HG03159 (cell line): ENCODE results near the gene FRY.

Experiments
- ATAC-seq: cut with Tn5 transposase; IDR thresholded peaks from one replicate; pipeline ENCODE4 v1.9.1; 2021; ENCODE audit warnings: mild to moderate bottlenecking, moderate library complexity; ENCODE audit not compliant: unreplicated experiment

The FRY gene

GRCh38 chr13:32079587-32079986 is 48.0 kb downstream of the FRY start:
- no peak for ATAC-seq

- no peak for ATAC-seq
Measured at GRCh38 chr13:32080328-32080744, 48.8 kb downstream of the FRY start.

DNA sequence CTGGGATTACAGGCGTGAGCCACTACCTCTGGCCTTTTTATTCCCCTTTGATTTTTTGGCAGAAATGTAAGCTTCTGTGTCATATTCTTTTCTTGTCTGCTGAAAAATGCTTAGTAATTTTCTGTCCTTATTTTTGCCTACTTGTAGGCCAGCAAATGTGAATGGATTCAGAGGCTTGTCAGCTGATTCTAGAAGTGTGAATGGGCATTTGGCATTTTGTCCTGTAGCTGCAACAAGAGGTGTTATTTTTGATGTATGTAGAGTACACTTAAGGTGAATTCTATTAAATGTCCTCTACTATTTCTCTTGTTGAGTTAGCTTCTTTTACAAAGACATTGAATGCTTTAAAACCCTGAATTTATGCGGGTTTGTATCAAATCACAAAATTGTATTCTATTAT is 50.0 kb downstream of the FRY start:
- no peak for ATAC-seq

DNA sequence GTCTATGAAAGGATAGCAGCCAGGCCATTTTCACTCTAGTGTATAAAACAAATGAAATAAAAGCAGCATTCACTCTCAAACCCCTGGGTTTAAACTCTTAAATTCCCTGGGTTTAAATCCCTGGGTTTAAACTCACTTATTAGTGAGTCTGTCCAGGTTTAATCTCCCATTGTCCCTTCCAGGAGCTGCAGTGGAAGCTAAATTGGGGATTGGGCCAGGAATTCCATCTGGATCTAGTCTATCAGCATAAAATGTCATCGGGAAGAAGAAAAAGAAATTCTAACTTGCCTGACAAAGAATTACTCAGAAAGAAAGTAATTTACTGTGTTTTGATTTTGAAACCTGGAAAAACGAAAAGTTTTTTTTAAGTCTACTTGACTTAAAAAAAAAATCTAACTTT is 54.8 kb downstream of the FRY start:
- ATAC-seq: no peak

- no peak for ATAC-seq
Measured at GRCh38 chr13:32086791-32087441, 55.3 kb downstream of the FRY start.

- no peak for ATAC-seq
Measured at GRCh38 chr13:32087955-32088747, 56.6 kb downstream of the FRY start.

DNA sequence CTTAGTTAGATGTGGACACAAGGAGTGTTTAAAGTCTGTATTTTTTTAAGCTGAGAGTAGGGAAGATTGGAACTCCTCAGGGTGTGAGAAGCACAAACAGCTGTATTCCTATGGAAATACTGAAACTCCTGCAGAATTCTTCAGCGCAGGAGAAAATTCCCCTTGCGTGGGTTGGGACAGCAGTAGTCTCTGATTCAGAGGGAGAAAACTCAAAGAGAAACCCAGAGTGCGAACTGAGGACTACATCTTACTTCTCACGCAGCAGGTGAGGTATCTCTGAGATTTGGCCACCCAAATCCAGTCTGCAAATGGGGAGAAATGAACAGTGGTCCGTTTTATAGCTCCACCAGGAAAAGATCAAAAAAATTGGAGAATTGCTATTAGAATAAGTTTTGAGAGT is 60.9 kb downstream of the FRY start:
- ATAC-seq: no peak

GRCh38 chr13:32093006-32093405 is 61.4 kb downstream of the FRY start:
- no peak for ATAC-seq

DNA sequence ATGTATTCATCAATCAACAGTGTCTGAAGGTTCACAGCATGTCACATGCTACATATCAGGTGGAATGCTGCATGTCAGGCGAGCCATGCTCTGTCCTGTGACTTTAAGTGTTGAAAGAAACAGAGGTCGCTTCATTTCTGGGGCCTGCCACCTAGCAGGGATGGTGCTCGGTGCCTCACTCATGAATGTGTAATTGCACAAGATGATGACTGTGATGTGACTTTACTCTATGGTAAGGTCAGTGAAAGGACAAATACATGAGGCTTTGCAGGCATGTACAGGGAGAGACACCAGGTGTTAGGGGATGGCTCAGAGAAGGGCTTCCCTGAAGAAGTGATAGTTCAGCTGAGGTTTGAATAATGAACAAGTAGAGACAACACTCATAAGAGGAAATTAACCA is 66.7 kb downstream of the FRY start:
- ATAC-seq: no peak

DNA sequence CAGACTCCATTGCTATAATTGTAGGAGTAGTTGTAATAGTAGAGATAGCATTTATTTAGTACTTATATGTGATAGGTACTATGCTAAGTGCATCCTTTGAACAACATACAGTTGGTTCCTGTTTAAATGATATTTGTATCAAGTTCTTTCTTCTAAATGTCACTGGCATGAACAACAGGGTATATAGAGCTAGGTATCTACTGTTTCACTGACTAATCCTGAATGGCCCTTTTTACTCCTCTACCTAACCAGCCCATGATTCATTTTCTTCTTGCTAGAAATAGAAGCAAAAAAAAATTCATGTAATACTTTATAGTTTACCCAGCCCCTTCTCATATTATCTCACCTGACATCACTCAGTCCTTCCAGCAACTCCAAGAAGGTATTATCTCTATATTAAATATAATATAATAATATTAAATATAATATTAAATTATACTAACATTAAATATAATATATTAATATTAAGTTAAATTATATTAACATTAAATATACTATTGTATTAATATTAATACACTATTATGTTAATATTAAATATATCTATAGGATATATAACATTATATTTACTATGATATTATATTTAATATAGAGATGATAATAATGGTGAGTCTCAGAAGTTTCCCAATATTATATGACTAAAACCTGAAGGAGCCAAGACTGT is 74.2 kb downstream of the FRY start:
- ATAC-seq: no peak

DNA sequence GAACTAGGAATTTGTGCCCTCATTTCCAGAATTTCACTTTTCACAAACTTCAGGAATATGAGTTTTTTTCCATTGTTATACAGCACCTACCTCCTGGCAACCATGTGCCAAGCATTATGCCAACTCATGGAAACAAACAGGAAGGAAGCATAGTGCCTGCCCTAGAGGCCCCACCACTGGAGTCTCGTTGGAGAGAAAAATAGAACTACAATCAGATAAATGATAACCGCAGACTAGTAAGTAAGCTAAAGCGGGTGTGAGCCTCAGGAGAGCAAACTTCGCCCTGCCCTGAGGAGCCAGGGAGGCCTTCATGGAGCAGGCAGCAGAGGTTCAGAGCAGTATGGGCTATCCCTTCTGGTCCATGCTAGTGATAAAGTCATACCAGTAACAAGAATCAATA is 75.9 kb downstream of the FRY start:
- ATAC-seq: no peak

- no peak for ATAC-seq
Measured at GRCh38 chr13:32107973-32108372, 76.4 kb downstream of the FRY start.

GRCh38 chr13:32113532-32113931 is 82.0 kb downstream of the FRY start:
- no peak for ATAC-seq

DNA sequence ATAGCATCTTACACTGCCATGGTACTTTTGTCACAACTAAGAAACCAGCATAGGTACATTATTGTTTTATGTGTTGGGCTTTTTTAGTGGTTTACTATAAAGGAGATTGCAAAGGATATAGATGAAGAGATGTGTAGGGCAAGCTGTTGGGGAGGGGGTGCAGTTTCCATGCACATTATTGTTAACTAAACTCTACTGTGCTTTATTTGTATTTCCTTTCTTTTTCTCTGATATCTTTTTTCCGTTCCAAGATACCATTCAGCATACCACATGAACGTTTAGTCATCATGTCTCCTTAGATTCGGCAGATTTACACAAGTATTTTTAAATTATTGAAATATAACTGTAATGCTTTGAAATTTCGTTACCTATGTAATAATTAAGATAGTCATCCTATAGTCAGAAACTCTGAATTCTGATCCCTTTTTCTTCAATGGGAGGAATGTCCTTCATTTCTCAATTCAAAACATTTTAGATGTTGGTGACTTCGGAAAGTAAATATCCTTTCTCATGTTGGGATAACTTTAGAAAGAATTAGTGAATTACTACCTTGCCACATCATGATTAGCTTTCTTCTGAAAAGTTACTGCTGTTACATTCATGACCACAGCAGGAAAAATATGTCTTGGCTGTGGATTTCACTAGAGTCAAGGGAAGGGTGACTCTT is 82.8 kb downstream of the FRY start:
- no peak for ATAC-seq

- ATAC-seq: no peak
Measured at GRCh38 chr13:32115066-32115465, 83.5 kb downstream of the FRY start.

DNA sequence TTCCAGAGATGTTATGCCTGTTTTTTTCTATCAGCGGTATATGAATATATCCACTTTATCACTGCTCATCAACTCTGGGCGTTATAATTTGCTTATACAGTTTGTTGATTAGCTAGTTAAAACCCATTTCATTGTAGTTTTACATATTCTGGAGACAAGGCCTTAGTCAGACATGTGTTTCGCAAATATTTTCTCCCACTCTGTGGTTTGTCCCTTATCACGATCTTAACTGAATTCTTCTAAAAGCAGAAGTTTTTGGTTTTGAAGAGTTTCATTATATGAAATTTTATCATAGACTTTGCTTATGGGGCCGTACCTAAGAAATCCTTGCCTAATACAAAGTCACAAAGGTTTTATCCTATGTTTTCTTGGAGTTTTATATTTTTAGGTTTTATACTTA is 84.6 kb downstream of the FRY start:
- ATAC-seq: no peak

DNA sequence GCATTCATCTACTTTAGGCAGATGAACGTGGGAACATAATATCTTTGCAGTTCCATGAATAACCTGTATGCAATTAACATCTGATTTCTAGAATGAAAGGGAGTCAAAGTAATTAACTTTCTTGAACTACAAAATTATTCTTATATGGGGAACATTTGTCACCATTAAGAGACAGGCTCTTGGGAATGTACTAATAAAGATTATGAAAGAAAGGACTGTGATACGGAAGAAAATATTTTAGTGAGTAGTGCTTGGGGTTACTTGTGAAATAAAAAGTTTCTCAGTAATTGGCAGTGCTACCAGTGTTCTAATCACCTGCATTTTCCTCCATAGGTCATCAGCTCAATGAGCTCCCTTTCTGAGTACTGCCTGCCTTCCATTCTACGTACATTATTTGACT is 85.4 kb downstream of the FRY start:
- ATAC-seq: no peak

GRCh38 chr13:32117701-32118100 is 86.1 kb downstream of the FRY start:
- ATAC-seq: no peak

GRCh38 chr13:32121316-32121715 is 89.7 kb downstream of the FRY start:
- no peak for ATAC-seq

DNA sequence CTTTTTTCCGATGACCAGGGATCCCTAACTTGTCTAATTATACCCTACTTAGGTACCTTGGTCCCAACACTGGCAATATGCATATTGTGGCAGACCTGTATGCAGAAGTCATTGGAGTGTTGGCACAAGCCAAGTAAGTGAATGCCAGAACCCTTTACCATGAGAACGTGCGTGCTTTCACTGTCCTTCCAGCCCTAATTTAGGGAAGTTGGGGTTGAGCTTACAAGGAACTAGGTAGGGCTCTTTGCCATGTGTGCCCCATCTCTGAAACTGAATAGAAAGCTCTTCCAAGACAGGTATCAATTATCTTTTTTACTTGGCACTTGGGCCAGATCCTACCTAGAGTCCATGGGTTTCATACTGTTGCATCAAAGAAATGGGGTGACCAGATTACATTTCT is 93.2 kb downstream of the FRY start:
- no peak for ATAC-seq

DNA sequence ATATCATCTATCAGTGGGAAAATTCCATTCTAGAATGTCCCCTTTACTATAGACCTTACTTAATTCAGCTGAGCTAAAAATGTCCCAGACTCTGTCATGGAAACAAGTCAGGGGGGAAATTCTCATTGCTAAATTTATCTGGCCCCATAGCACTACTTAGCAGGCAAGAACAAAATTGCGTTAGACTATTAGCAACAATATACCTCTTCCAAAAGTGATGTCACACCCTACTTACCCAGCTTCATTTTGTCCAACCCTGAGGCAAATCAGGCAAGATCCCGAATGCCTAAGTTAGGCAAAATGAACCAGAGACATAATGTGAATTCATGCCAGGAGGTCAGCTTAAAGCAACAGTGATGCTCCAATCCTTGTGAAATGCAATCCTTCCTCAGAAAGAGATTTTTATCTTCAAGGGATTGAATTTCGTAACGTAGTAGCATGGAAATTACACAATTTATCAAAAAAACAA is 93.7 kb downstream of the FRY start:
- ATAC-seq: no peak
